Activated CD4-positive, alpha-beta T cell treated with anti-CD3 and anti-CD28 coated beads for 48 hours (primary cell): ENCODE measurements around the gene AANAT.

Experiments
- DNase-seq: peaks from one replicate; pipeline ENCODE4 v3.0.0-alpha.2; 2020

Gene AANAT

DNA sequence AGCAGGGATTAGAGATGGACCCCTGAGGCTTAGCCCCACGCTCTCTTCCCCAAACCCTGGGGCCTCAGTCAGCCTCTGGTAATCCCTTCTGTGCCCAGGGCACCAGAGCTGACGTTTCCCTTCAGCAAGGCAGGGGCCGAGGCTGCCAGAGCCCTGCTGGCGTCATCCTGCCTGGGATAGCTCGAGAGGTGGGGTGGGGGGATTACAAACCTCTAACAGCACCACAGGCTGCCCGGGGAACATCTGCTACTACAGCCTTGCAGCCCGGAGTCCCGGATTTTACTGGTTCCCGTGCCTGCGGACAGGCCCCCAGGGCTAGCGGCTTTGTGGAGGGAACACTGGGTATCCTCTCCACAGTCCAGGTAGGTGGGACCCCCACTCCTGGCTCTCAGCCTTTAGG, at the start of gene AANAT:
Gene AANAT, plus strand, starts transcription at position 238 of the 400 bp plus-strand sequence. CDS start 1,144 bp downstream, outside the sequence.
- DNase-seq: no peak

DNA sequence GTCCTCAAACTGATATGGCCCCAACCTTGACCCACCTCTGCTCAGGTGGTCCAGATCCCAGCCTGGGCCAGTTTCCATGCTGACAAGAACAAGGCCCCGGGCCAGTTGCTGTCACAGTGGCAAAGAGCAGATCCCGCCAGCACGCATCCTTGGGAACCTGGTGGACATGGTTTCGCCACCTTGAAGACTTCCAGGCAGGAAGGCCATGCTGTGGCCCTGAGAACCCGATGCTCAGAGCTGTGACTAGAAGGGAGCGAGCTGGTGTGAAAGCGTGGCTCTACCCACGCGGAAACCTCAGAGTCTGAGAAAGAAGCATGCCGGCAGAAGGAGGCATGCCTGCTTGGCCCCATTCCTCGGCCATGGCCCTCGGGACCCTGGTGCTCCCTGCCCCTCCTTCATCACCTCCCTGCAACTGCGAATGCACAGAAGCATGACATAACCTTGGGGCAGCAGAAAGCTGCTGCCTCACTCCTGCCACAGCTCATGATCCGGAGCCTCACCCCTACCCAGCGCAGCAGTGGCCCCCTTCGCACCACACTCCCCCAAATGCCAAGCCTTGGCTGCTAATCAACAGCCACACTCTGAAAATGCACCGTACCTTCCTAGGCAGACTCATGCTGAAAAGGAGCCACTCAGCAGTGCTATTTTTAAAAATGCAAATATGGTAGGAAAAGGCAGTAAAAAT, 47.7 kb upstream of the AANAT start:
- no peak for DNase-seq

DNA sequence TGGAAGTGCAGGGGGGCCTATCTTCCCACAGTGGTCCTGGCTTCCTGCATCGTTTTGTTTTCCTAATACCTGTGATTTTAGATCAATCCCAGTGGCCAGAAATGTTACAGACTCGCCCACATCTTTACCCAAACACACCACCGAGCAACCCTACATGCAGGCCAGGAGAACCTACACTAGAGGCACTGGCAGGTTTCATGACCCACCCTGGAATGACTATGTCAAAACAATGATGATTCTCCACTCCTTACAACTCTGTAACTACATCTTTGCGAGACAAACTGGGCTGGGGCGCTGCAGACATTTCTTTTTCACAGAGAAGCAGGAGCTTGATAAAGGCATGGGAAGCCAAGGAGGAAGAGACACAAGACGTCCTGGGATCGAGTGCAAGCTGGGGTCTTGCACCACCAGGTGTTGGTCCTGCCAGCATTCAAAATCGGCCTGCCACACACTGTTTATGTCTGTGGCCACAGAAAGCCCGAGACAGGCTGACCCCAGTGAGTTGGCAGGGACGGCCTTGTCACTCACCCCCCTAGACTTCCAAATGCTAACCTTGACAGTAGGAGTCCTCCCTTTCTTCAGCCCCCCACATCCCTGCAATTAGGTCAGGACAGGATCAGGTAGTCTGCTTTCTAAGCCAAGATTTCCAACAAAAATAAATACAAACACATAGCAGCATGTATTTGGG, 46.9 kb upstream of the AANAT start:
- DNase-seq: no peak

DNA sequence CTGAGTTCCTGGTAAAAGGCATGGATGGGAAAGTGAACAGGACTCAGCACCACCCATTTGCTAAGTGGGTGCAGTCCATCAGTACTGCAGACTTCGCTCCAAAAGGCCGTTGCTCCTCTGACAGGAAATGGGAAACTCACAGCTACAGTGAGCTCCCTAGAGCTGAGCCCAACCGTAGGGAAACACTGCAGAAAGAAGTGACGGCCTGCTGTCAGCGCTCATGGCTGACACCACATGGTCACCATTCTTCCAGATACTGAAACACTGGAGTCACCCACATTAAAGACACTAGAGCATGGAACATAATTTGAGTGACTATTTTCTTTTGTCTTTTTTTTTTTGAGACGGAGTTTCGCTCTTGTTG, 46.4 kb upstream of the AANAT start:
- DNase-seq: no peak

DNA sequence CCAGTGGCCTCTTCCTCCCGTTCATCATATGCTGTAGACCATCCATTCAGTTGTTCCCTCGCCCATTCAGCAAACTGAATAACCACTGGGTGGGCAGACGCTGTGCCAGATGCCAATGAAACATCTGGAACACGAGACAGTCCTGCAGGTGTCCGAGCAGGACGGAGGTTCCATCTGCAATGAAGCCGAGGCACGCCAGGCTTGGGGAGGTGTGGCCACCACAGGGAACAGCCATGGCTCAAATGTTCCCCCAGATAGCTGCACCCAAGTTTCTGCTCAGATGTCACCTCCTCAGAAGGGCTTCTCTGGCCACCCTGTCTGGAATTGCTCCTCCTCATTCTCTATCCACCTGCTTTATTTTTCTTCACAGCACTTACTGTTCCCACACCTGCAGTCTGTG, 45.0 kb upstream of the AANAT start:
- DNase-seq: no peak

- DNase-seq: no peak
Observed at GRCh38 chr17:76422860-76423259, 44.5 kb upstream of the AANAT start.

DNA sequence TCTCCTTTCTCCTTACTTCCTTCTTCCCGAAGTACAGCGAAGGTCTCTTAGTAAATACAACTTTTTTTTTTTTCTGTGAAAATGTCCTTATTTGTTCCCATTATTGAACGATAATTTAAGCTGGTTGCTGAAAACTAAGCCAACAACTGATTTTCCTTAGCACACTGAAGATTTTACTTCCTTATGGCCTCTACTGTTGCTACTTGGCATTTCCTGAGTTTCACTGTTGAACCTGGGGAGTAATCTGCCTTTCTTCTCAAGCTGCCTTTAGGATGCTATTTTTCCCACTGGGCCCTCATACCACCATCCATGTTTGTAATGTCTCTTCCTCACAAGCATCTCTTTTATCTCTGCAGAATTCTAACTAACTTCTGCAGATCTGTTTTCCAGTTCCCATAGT, 40.5 kb upstream of the AANAT start:
- no peak for DNase-seq

GRCh38 chr17:76427501-76428231, 39.7 kb upstream of the AANAT start:
- no peak for DNase-seq

DNA sequence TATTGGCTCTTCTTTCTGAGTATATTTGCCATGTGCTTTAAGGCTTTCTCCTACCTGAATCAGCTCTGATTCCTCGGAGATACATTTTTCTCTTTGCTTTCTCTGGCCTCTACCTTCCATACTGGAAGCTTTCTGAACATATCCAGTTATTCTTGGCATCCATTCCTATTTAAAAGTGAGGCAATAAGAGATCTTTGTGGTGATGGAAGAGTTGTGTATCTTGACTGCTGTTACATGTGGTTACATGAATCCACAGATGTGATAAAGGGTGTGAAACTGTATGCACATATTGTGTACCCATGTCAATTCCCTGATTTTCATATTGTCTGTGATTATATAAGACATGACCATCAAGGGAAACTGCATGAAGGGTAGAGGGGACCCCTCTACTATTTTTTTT, 38.9 kb upstream of the AANAT start:
- DNase-seq: no peak

GRCh38 chr17:76431509-76431908, 35.9 kb upstream of the AANAT start:
- DNase-seq: no peak

DNA sequence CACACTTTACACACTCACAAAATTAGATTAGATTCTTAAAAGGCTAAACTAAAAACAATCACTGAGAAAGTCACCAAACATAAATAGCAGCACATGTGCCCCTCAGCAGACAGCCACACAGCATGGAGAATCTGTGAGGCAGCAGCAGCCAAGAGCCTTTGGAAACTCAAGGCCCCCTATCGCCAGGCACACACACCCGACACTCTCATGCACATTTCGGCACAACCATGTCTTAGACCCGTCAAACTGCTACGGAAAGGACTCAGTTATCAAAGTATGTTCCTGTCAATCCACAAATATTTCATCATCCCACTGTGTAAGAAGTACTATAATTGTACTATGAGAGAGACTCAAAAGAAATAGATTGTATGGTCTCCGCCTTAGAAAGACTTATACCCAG, 35.4 kb upstream of the AANAT start:
- DNase-seq: no peak

DNA sequence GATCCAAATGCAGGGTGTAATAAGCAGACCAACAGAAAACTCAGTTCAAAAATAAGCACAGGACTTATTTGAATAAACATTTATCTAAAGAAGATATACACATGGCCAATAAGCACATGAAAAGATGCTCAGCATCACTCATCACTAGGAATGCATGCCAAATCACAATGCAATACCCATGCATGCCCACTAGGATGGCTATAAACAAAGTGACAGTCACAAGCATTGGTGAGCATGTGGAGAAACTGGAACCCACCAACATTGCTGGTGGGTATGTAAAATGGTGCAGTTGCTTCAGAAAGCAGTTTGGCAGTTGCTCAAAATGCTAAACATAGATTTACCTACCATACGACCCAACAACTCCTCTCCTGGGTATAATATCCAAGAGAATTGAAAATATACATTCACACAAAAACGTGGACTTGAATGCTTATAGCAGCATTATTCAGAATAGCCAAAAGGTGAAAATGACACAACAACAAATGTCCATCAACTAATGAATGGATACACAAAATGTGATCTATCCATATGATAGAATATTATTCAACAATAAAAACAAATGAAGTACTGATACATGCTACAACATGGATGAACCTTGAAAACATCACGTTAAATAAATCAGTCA, 34.6 kb upstream of the AANAT start:
- DNase-seq: no peak

- DNase-seq: no peak
Observed at GRCh38 chr17:76433693-76434092, 33.7 kb upstream of the AANAT start.

DNA sequence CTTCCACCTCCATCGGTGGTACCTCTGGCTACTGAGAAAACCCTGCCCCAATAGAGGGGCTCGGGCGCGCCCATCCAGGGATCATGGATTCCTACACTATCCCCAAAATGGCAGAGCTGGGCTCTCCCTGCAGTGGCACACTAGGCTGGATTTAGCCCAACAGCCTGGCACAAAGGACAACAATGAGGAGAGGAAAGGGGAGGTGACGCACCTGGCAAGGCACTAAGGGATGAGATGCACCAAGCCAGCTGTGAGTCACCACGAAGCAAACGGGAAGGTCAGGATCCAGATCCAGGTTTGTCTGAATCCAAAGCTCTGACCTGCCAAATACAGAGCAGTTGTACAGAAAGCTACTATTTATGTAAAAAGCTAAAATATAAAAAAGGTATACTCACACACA, 32.5 kb upstream of the AANAT start:
- DNase-seq: no peak

- DNase-seq: no peak
Observed at GRCh38 chr17:76435751-76436150, 31.7 kb upstream of the AANAT start.

DNA sequence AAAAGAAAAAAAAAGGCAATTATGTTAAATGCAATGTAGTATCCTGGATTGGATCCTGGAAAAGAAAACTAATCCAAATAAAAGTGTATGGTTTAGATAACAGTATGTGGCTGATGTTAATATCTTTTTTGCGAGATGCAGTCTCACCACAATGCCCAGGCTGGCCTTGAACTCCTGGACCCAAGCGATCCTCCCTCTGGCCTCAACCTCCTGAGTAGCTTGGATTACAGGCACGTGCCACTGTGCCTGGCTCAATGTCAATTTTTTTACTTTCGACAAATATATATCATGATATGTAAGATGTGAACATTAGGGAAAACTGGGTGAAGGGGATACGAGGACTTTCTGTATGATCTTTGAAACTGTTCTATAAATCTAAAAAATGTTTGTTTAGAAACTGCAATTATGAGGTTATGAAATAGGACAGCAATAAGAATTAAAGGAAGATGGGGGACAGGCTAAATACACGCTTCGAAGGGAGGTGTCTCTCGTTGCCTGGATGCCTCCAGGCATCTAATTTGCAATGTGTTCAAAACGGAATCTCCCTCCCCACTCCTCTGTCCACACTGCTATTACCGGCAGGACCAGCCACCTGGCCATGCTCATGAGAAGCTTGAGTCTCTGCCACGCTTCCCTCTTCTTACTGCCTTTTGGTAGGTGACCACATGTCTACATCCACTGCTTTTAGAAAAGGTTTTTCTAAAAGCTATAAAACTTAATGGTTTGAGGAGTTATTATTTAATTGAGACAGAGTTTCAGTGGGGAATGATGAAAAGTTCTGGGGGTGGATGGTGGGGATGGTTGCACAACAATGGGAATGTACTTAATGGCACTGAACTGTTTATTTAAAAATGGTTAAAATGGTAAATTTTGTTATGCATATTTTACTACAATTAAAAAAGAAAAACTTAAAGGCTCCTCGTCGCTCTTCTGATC, 29.7 kb upstream of the AANAT start:
- no peak for DNase-seq

DNA sequence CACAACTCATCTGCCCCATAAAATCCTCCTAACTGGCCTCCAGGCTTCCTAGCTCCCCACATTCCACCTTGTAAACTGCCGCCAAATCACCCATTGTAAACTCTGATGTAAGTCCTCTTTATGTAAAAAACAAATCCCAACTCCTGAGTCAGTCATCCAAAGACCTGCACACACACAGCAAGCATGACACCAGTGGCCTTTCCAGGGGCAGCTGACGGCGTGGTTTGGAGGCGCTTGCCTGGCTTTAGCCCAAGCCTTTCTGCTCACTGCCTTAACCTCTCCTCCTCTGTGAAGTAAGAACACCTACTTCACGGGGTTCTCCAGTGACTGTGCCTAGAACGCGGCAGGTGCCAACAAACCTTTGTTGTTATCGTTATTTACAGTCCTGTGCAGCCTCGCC, 28.5 kb upstream of the AANAT start:
- DNase-seq: no peak

DNA sequence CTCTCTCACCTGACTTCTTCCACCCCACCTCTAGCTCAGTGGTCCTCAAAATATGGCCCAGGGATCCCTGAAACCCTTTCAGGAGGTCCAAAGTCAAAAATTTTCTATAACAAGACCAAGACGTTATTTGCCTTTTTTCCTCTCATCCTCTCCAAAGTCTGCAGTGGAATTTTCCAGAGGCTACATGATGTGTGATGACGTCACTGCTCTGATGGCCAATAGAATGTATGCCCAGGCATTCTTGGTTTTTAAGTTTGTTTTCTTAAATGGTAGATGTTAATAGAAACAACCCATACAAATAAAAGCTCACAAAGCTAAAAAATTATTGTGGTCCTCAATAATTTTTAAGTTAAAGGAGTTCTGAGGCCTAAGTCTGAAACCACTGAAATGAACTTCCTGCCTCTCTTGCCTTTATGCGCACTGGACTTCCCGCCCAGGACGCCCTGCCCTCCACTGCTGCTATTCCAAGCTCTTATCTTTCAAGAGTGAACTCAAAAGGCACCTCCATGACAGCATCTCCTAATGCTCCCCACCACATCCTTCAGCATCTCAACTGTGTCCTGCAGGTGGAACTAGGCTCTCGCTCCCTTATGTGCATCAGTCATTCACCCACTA, 28.0 kb upstream of the AANAT start:
- DNase-seq: no peak

DNA sequence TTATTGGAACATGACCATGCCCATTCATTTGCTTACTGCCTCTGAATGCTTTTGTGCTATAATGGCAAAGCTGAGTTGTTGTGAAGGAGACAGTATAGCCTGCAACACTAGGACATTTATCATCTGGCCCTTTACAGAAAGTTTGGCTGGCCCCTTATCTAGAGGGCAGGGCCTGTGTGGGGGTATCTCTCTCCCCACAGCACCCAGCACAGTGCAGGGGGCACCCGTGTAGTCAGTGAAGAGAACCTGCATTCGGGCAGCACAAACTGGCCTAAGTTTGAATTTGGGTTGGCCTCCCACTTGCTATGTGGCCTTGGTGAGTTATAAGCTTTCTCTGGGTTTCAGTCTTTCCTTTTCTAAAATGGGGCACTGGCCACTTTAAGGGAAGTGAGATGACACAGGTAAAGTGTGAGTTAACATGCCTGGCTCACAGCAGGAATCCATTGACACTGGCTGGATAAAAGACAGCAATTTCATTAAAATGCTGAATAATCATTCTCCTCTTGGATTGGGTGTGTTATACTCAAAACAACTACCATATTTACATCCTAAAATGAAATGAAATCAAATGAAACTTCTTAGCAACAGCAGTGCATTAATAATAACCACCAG, 26.5 kb upstream of the AANAT start:
- DNase-seq: no peak

GRCh38 chr17:76441686-76442340, 25.6 kb upstream of the AANAT start:
- no peak for DNase-seq
